ENCODE measurements around the gene GIGYF2.

GIGYF2 gene

GRCh38 chr2:232794981-232795380 lies 97.8 kb downstream of the GIGYF2 start:
- no peak for DNase-seq (ENCODE audit: low read depth)
- in situ Hi-C loops (cut with HindIII; ENCODE audit: low sequenced_read_pairs) = no loop called here
- TF ChIP-seq CTCF (IDR thresholded peaks at IDR 0.05; ENCODE audit: low read depth, low read length, missing control alignments) = no peak
- H3K4me3 ChIP-seq (ENCODE audit: low read depth, low read length) = no peak overlapping the region

- in situ Hi-C loops (cut with HindIII; ENCODE audit: low sequenced_read_pairs) = no loop called here
- DNase-seq (ENCODE audit: low read depth) = no peak
Observed at GRCh38 chr2:232795920-232796319, 98.8 kb downstream of the GIGYF2 start.

GRCh38 chr2:232798187-232798586 lies 101.1 kb downstream of the GIGYF2 start:
- DNase-seq (ENCODE audit: low read depth) = no peak

More at GRCh38 chr2:232795920-232796319, 98.8 kb downstream of the GIGYF2 start:
- no peak for TF ChIP-seq CTCF (IDR thresholded peaks at IDR 0.05; ENCODE audit: low read depth, low read length, missing control alignments)
- H3K4me3 ChIP-seq (ENCODE audit: low read depth, low read length) = no peak overlapping the region

GRCh38 chr2:232800166-232800565 lies 103.0 kb downstream of the GIGYF2 start:
- TF ChIP-seq CTCF (IDR thresholded peaks at IDR 0.05; ENCODE audit: low read depth, low read length, missing control alignments) = no peak
- in situ Hi-C loops (cut with HindIII; ENCODE audit: low sequenced_read_pairs) = no loop called here
- no peak overlapping the region for H3K4me3 ChIP-seq (ENCODE audit: low read depth, low read length)
- no peak for DNase-seq (ENCODE audit: low read depth)

More at GRCh38 chr2:232798187-232798586, 101.1 kb downstream of the GIGYF2 start:
- in situ Hi-C loops (cut with HindIII; ENCODE audit: low sequenced_read_pairs) = no loop called here
- no peak for TF ChIP-seq CTCF (IDR thresholded peaks at IDR 0.05; ENCODE audit: low read depth, low read length, missing control alignments)
- no peak overlapping the region for H3K4me3 ChIP-seq (ENCODE audit: low read depth, low read length)

- DNase-seq (ENCODE audit: low read depth) = no peak
- no peak for TF ChIP-seq CTCF (IDR thresholded peaks at IDR 0.05; ENCODE audit: low read depth, low read length, missing control alignments)
- no peak overlapping the region for H3K4me3 ChIP-seq (ENCODE audit: low read depth, low read length)
- in situ Hi-C loops (cut with HindIII; ENCODE audit: low sequenced_read_pairs) = no loop called here
Observed at GRCh38 chr2:232802091-232802490, 105.0 kb downstream of the GIGYF2 start.

GRCh38 chr2:232809349-232810124 lies 112.4 kb downstream of the GIGYF2 start:
- TF ChIP-seq CTCF (IDR thresholded peaks at IDR 0.05; ENCODE audit: low read depth, low read length, missing control alignments) = no peak
- DNase-seq (ENCODE audit: low read depth) = no peak
- in situ Hi-C loops (cut with HindIII; ENCODE audit: low sequenced_read_pairs) = no loop called here

More at GRCh38 chr2:232809349-232810124, 112.4 kb downstream of the GIGYF2 start:
- no peak overlapping the region for H3K4me3 ChIP-seq (ENCODE audit: low read depth, low read length)
